Mammary epithelial cell (primary cell): ENCODE data around the gene MYH7.

Experiments
- CTCF ChIP-seq, 2 donors: IDR thresholded peaks in 1 of 2; conservative IDR thresholded peaks in 1 of 2; 2 replicates each; pipeline ENCODE4 v1.5.1; 2011 to 2012; ENCODE audit warnings: inconsistent platforms in 2 of 2, low read length in 2 of 2, mild to moderate bottlenecking in 2 of 2, control low read depth in 1 of 2, low read depth in 1 of 2; ENCODE audit not compliant: insufficient read depth in 1 of 2; ENCODE audit errors: extremely low read depth in 1 of 2
- EZH2 ChIP-seq: IDR thresholded peaks from 2 replicates; pipeline ENCODE4 v1.6.1; 2012; ENCODE audit warnings: low read length, inconsistent platforms, borderline replicate concordance

- TF ChIP-seq CTCF (conservative IDR thresholded peaks at IDR 0.05 in 1 of 2, IDR thresholded peaks at IDR 0.05 in 1 of 2; ENCODE audit: extremely low read depth in 1 of 2, insufficient read depth in 1 of 2, low read depth in 1 of 2, low read length in 2 of 2) (no peak), EZH2 (no peak)
Observed at GRCh38 chr14:23396126-23396525, 39.3 kb downstream of the MYH7 start.
